ENCODE results near the gene PIK3CB.

- TF ChIP-seq, protein P1, sequence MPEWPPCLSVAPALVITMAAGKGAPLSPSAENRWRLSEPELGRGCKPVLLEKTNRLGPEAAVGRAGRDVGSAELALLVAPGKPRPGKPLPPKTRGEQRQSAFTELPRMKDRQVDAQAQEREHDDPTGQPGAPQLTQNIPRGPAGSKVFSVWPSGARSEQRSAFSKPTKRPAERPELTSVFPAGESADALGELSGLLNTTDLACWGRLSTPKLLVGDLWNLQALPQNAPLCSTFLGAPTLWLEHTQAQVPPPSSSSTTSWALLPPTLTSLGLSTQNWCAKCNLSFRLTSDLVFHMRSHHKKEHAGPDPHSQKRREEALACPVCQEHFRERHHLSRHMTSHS (tag by site-specific recombination; IDR thresholded peaks at IDR 0.05), result no peak
- no peak for TF ChIP-seq ZNF677 (tag by site-specific recombination; IDR thresholded peaks at IDR 0.05)
- TF ChIP-seq, protein P2, sequence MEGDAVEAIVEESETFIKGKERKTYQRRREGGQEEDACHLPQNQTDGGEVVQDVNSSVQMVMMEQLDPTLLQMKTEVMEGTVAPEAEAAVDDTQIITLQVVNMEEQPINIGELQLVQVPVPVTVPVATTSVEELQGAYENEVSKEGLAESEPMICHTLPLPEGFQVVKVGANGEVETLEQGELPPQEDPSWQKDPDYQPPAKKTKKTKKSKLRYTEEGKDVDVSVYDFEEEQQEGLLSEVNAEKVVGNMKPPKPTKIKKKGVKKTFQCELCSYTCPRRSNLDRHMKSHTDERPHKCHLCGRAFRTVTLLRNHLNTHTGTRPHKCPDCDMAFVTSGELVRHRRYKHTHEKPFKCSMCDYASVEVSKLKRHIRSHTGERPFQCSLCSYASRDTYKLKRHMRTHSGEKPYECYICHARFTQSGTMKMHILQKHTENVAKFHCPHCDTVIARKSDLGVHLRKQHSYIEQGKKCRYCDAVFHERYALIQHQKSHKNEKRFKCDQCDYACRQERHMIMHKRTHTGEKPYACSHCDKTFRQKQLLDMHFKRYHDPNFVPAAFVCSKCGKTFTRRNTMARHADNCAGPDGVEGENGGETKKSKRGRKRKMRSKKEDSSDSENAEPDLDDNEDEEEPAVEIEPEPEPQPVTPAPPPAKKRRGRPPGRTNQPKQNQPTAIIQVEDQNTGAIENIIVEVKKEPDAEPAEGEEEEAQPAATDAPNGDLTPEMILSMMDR (tag by site-specific recombination; IDR thresholded peaks at IDR 0.05), result peak; percentile 34; the same call in 1 of the 2 replicates
- peak; percentile 36; the same call in 1 of the 2 replicates for TF ChIP-seq ZNF10 (tag by site-specific recombination; IDR thresholded peaks at IDR 0.05)
- TF ChIP-seq TSHZ1 (tag by site-specific recombination; IDR thresholded peaks at IDR 0.05; ENCODE audit: borderline replicate concordance), result no peak
Observed at GRCh38 chr3:138608322-138609135, 226.2 kb downstream of the PIK3CB start, which contains the start of gene FAIM.

Measured in HEK293 (cell line).